OCI-LY7 (cell line): ENCODE results near the gene TSSK3.

Experiments
- EZH2phosphoT487 ChIP-seq: fragments of 200-600 bp; sonication (generic); IDR thresholded peaks from 2 replicates; pipeline ENCODE4 v1.6.1; 2018; ENCODE audit warnings: low read depth, borderline replicate concordance, mild to moderate bottlenecking, mixed run types, antibody characterized with exemption, low read length, moderate library complexity, mixed read lengths
- TF ChIP-seq, protein P1 (sequence below): fragments of 200-600 bp; sonication (generic); conservative IDR thresholded peaks from 2 replicates; pipeline ENCODE4 v1.5.1; 2014; ENCODE audit warnings: mild to moderate bottlenecking, antibody characterized with exemption, low read length, moderate library complexity, mixed read lengths

- TF ChIP-seq, protein P1, sequence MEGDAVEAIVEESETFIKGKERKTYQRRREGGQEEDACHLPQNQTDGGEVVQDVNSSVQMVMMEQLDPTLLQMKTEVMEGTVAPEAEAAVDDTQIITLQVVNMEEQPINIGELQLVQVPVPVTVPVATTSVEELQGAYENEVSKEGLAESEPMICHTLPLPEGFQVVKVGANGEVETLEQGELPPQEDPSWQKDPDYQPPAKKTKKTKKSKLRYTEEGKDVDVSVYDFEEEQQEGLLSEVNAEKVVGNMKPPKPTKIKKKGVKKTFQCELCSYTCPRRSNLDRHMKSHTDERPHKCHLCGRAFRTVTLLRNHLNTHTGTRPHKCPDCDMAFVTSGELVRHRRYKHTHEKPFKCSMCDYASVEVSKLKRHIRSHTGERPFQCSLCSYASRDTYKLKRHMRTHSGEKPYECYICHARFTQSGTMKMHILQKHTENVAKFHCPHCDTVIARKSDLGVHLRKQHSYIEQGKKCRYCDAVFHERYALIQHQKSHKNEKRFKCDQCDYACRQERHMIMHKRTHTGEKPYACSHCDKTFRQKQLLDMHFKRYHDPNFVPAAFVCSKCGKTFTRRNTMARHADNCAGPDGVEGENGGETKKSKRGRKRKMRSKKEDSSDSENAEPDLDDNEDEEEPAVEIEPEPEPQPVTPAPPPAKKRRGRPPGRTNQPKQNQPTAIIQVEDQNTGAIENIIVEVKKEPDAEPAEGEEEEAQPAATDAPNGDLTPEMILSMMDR, result no peak
- no peak for TF ChIP-seq EZH2phosphoT487
Measured at GRCh38 chr1:32405672-32406467, 43.5 kb downstream of the TSSK3 start.
